Measurements from ENCODE around the gene PRKCZ. TPM values are rescaled to one million over a fixed set of nuclear protein-coding genes. Genes with fewer than 3 reads are reported as not detected.

The PRKCZ gene
- total RNA-seq, 1 donor from 2014 or later = 7.8 TPM

DNA sequence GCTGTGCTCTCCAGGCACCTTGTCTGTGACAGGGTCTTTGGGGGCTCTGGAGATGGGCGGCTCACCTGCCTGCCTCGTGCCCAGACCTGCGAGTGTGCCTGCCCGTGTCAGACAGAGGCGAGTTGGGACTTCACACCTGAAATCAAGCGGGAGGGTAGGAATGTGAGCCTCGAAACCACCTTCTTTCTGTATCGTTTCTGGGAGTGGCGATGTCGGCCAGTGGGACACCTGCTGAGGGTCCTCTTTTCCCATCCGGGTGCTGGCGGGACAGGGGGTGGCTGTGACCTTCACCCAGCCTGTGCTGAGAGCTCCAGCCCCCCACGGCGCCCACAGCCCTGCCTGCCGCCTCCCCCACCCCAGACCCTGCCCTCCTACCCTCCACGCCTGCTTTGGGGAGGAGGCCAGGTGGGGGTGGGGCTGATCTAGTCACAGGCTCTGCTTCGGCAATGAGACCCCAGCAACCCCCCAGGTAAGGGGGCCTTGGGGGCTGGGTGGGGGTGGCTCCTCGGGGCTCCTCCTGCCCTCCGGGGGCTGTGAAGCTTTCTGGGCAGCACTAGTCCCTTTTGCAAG is 160.0 kb downstream of the PRKCZ start:
- Mint-ChIP-seq H3K4me3 (ENCODE audit: unreplicated experiment) (no peak overlapping the region), H3K4me1 (ENCODE audit: low read depth) (peaks cover 53% of the 10 kb centered on the region)

DNA sequence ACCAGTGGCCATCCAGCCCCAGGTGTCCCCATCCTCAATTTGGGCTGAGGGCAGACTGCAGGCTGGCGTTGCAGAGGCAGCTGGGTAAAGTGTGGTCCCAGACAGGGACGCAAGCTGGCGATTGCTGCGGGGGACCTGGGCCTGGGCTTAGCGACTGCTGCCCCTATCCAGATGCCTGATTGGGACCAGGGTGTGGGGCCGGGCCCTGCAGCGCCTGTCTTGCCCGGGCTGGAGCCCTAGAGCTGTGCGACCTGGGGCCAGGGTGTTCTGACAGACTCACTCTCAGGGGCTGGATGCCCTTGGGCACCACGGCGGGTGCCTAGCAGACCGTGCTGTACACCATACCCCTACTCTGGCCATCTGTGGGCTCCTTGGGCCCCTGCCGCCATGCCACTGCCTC is 160.6 kb downstream of the PRKCZ start:
- Mint-ChIP-seq H3K27ac (ENCODE audit: unreplicated experiment) (no peak overlapping the region), H3K9me3 (ENCODE audit: low read depth) (no peaks in the 10 kb centered on the region), H3K4me1 (ENCODE audit: low read depth) (peaks cover 53% of the 10 kb centered on the region), H3K4me3 (ENCODE audit: unreplicated experiment) (no peak overlapping the region), H3K36me3 (ENCODE audit: low read depth) (no peaks in the 10 kb centered on the region), H3K27me3 (ENCODE audit: low read depth) (no peaks in the 10 kb centered on the region)
- DNase-seq (ENCODE audit: low spot score) = no peak
- TF ChIP-seq, protein P1, sequence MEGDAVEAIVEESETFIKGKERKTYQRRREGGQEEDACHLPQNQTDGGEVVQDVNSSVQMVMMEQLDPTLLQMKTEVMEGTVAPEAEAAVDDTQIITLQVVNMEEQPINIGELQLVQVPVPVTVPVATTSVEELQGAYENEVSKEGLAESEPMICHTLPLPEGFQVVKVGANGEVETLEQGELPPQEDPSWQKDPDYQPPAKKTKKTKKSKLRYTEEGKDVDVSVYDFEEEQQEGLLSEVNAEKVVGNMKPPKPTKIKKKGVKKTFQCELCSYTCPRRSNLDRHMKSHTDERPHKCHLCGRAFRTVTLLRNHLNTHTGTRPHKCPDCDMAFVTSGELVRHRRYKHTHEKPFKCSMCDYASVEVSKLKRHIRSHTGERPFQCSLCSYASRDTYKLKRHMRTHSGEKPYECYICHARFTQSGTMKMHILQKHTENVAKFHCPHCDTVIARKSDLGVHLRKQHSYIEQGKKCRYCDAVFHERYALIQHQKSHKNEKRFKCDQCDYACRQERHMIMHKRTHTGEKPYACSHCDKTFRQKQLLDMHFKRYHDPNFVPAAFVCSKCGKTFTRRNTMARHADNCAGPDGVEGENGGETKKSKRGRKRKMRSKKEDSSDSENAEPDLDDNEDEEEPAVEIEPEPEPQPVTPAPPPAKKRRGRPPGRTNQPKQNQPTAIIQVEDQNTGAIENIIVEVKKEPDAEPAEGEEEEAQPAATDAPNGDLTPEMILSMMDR (IDR thresholded peaks at IDR 0.05) = no peak

More for the DNA sequence above, 160.0 kb downstream of the PRKCZ start:
- Mint-ChIP-seq H3K27me3 (ENCODE audit: low read depth) (no peaks in the 10 kb centered on the region), H3K36me3 (ENCODE audit: low read depth) (no peaks in the 10 kb centered on the region), H3K27ac (ENCODE audit: unreplicated experiment) (no peak overlapping the region), H3K9me3 (ENCODE audit: low read depth) (no peaks in the 10 kb centered on the region)
- DNase-seq (ENCODE audit: low spot score) = no peak
- TF ChIP-seq, protein P1 (IDR thresholded peaks at IDR 0.05) = no peak

DNA sequence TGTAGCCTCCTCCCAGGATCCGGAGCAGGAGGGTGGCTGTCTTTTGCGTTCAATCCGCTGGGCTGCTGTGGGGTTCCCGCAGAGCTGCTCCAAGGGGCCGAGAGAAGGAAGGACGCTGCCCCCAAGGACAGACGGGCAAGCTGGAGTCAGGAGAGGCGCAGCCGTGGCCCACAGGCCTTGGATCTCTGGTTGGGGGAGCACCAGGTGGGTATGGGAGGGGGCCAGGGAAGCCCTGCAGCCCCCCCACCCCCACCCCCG is 162.0 kb downstream of the PRKCZ start:
- no peak for DNase-seq (ENCODE audit: low spot score)
- Mint-ChIP-seq H3K27me3 (ENCODE audit: low read depth) (no peaks in the 10 kb centered on the region), H3K27ac (ENCODE audit: unreplicated experiment) (peak overlapping the region; percentile 94), H3K9me3 (ENCODE audit: low read depth) (no peaks in the 10 kb centered on the region), H3K4me1 (ENCODE audit: low read depth) (peaks cover 43% of the 10 kb centered on the region), H3K36me3 (ENCODE audit: low read depth) (no peaks in the 10 kb centered on the region), H3K4me3 (ENCODE audit: unreplicated experiment) (no peak overlapping the region)
- TF ChIP-seq, protein P1 (IDR thresholded peaks at IDR 0.05) = no peak

DNA sequence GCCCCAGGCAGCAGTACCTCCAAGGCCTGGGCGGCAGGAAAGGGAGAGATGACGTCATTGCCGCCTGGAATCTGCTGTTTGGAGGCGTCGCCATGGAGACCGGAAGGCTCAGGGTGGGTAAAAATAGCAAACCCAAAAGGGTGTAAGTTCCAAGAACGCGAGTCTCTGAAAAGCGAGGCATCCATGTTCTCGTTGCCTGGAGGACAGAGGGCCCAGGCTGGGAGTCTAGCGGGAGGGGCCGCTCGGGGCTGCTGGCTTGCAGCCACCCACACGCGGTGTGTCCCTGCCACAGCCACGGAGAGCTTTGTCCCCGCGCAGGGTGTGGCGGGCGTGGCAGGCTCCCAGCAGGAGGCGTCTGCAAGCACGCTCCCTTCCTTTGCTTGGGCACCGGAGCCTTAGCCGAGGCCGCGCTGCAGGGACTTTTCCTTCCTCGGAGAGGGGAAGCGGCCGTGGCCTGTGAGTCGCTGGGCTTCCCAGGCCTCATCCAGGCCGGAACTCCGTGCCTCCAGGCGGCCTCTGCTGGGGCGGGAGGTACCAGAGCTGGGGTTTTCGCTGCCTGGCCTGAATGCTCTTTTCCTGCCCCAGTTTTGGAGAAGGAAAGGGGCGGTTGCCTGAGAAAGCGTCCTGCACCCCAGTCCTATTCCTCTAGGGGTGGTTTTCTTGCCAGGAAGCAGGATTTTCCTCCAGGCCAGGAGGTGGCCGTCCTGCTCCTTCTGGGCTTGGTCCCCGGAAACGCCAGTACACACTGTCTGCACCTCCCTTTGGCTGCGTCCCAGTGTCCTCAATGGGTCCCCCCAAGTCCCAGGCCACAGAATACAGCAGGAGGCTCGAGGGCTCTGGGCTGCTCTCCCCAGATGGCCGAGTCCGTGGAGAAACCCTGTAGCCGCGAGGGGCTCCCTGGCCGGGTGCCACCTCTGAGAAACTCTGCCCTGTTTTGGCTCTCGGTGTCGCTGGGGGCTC is 162.6 kb downstream of the PRKCZ start:
- peak overlapping the region; percentile 94 for H3K27ac Mint-ChIP-seq (ENCODE audit: unreplicated experiment)

More for the DNA sequence above, 162.6 kb downstream of the PRKCZ start:
- no peak for DNase-seq (ENCODE audit: low spot score)
- Mint-ChIP-seq H3K36me3 (ENCODE audit: low read depth) (no peaks in the 10 kb centered on the region), H3K4me1 (ENCODE audit: low read depth) (peaks cover 36% of the 10 kb centered on the region), H3K4me3 (ENCODE audit: unreplicated experiment) (peak overlapping the region; percentile 38), H3K27me3 (ENCODE audit: low read depth) (no peaks in the 10 kb centered on the region), H3K9me3 (ENCODE audit: low read depth) (no peaks in the 10 kb centered on the region)
- TF ChIP-seq, protein P1 (IDR thresholded peaks at IDR 0.05) = peak; percentile 63

Data from chondrocyte (in vitro differentiated cells).